GM12891 (cell line): ENCODE measurements around the gene CSMD2.

Experiments used
- DNase-seq: peaks from one replicate; pipeline ENCODE4 v3.0.0; 2011; ENCODE audit warnings: low spot score; ENCODE audit not compliant: insufficient read length
- FAIRE-seq: peaks from 2 replicates; lab custom pipeline; 2011; peaks lifted over from hg19 to GRCh38; lab: Jason Lieb, UNC
- PAX5 ChIP-seq: IDR thresholded peaks from 2 replicates; pipeline ENCODE4 v1.6.1; 2011; ENCODE audit warnings: low read length, moderate library complexity, mild to moderate bottlenecking; ENCODE audit not compliant: insufficient read depth, severe bottlenecking
- POLR2A ChIP-seq: IDR thresholded peaks from 2 replicates; pipeline ENCODE4 v1.6.1; 2011; ENCODE audit warnings: low read depth, low read length, control low read depth
- POLR2AphosphoS5 ChIP-seq: IDR thresholded peaks from 2 replicates; pipeline ENCODE4 v1.6.1; 2011; ENCODE audit warnings: low read depth, low read length, control low read depth
- POU2F2 ChIP-seq: IDR thresholded peaks from 2 replicates; pipeline ENCODE4 v1.6.1; 2011; ENCODE audit warnings: low read depth, mild to moderate bottlenecking, control low read depth, low read length, moderate library complexity
- SPI1 ChIP-seq: IDR thresholded peaks from 2 replicates; pipeline ENCODE4 v1.6.1; 2011; ENCODE audit warnings: low read depth, low read length, control low read depth
- TAF1 ChIP-seq: IDR thresholded peaks from 2 replicates; pipeline ENCODE4 v1.6.1; 2011; ENCODE audit warnings: low read depth, low read length, control low read depth

Gene CSMD2

GRCh38 chr1:33824321-33824720 is 340.7 kb downstream of the CSMD2 start:
- DNase-seq (no peak), FAIRE-seq (no peak)
- TF ChIP-seq PAX5 (no peak), SPI1 (no peak), POLR2AphosphoS5 (no peak)

GRCh38 chr1:33823830-33824229 is 341.2 kb downstream of the CSMD2 start:
- no peak for TF ChIP-seq POLR2AphosphoS5
- no peak for TF ChIP-seq SPI1
- TF ChIP-seq PAX5: no peak
- no peak for TF ChIP-seq POLR2A
- TF ChIP-seq TAF1: no peak
- no peak for TF ChIP-seq POU2F2
- DNase-seq (no peak), FAIRE-seq (no peak)

GRCh38 chr1:33823401-33823800 is 341.6 kb downstream of the CSMD2 start:
- DNase-seq (no peak), FAIRE-seq (no peak)
- TF ChIP-seq TAF1 (no peak), POLR2A (no peak), SPI1 (no peak), PAX5 (no peak), POU2F2 (no peak), POLR2AphosphoS5 (no peak)

- TF ChIP-seq PAX5 (no peak), POLR2A (no peak), SPI1 (no peak), POLR2AphosphoS5 (no peak), TAF1 (no peak)
- FAIRE-seq: no peak
Observed at GRCh38 chr1:33822396-33822795, 342.6 kb downstream of the CSMD2 start.

GRCh38 chr1:33821291-33821690 is 343.7 kb downstream of the CSMD2 start:
- FAIRE-seq (no peak), DNase-seq (no peak)
- no peak for TF ChIP-seq POLR2AphosphoS5
- TF ChIP-seq PAX5: no peak
- no peak for TF ChIP-seq POU2F2
- TF ChIP-seq TAF1: no peak
- no peak for TF ChIP-seq POLR2A
- TF ChIP-seq SPI1: no peak

More at GRCh38 chr1:33822396-33822795, 342.6 kb downstream of the CSMD2 start:
- DNase-seq: no peak

- DNase-seq: no peak
- no peak for FAIRE-seq
- no peak for TF ChIP-seq SPI1
- TF ChIP-seq POLR2AphosphoS5: no peak
- no peak for TF ChIP-seq POU2F2
- TF ChIP-seq PAX5: no peak
- TF ChIP-seq POLR2A: no peak
- no peak for TF ChIP-seq TAF1
Observed at GRCh38 chr1:33820804-33821203, 344.2 kb downstream of the CSMD2 start.

- FAIRE-seq (no peak), DNase-seq (no peak)
- TF ChIP-seq PAX5 (no peak), POU2F2 (no peak), SPI1 (no peak), POLR2A (no peak), TAF1 (no peak), POLR2AphosphoS5 (no peak)
Observed at GRCh38 chr1:33819913-33820311, 345.1 kb downstream of the CSMD2 start.

- no peak for FAIRE-seq
- DNase-seq: no peak
- TF ChIP-seq POLR2AphosphoS5: no peak
- no peak for TF ChIP-seq POLR2A
- TF ChIP-seq POU2F2: no peak
- no peak for TF ChIP-seq TAF1
Observed at GRCh38 chr1:33819290-33819912, 345.6 kb downstream of the CSMD2 start.

- no peak for TF ChIP-seq PAX5
- TF ChIP-seq SPI1: no peak
- TF ChIP-seq POLR2AphosphoS5: no peak
- no peak for TF ChIP-seq POU2F2
- no peak for TF ChIP-seq POLR2A
- no peak for TF ChIP-seq TAF1
- FAIRE-seq (no peak), DNase-seq (no peak)
Observed at GRCh38 chr1:33818071-33818470, 347.0 kb downstream of the CSMD2 start.

GRCh38 chr1:33815061-33815460 is 350.0 kb downstream of the CSMD2 start:
- FAIRE-seq (no peak), DNase-seq (no peak)
- no peak for TF ChIP-seq SPI1
- TF ChIP-seq POU2F2: no peak
- no peak for TF ChIP-seq TAF1
- no peak for TF ChIP-seq POLR2A
- TF ChIP-seq PAX5: no peak
- TF ChIP-seq POLR2AphosphoS5: no peak

GRCh38 chr1:33814166-33814565 is 350.9 kb downstream of the CSMD2 start:
- no peak for TF ChIP-seq TAF1
- no peak for TF ChIP-seq POU2F2
- TF ChIP-seq POLR2A: no peak
- TF ChIP-seq PAX5: no peak
- TF ChIP-seq POLR2AphosphoS5: no peak
- no peak for TF ChIP-seq SPI1
- DNase-seq: no peak
- FAIRE-seq: no peak
